HG02852 (cell line): Measurements from ENCODE around the gene DIS3L.
A peak's percentile ranks its signal among the peaks of the same experiment; 100 is the strongest.
"Not testable (repeated sequence)": the region's sequence is repeated elsewhere in the genome, so short reads cannot be mapped to it uniquely, and the experiment has no call there.

Experiments used
- ATAC-seq: cut with Tn5 transposase; IDR thresholded peaks from one replicate; pipeline ENCODE4 v1.9.1; 2021; ENCODE audit warnings: mild to moderate bottlenecking, moderate library complexity; ENCODE audit not compliant: unreplicated experiment

The DIS3L gene

GRCh38 chr15:66293419-66294156 is at the start of gene DIS3L:
TSS of gene DIS3L (plus strand) at chr15:66293568. CDS start at chr15:66293597, 29 bp downstream.
- peak; percentile 69 for ATAC-seq

DNA sequence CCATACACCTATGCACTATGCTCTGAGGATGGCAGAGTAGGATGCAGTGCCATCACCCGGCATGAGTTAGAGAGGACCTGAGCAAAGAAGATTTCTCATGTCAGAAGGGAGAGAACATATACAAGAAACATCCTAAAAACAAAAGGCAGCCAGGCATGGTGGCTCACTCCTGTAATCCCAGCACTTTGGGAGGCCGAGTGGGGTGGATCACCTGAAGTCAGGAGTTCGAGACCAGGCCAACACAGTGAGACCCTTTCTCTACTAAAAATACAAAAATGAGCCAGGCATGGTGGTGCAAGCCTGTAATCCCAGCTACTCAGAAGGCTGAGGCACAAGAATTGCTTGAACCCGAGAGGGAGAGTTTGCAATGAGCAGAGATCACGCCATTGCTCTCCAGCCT is 47.5 kb upstream of the DIS3L start:
- ATAC-seq, result not testable (repeated sequence)

- no peak for ATAC-seq
Observed at GRCh38 chr15:66246937-66247336, 46.4 kb upstream of the DIS3L start.

DNA sequence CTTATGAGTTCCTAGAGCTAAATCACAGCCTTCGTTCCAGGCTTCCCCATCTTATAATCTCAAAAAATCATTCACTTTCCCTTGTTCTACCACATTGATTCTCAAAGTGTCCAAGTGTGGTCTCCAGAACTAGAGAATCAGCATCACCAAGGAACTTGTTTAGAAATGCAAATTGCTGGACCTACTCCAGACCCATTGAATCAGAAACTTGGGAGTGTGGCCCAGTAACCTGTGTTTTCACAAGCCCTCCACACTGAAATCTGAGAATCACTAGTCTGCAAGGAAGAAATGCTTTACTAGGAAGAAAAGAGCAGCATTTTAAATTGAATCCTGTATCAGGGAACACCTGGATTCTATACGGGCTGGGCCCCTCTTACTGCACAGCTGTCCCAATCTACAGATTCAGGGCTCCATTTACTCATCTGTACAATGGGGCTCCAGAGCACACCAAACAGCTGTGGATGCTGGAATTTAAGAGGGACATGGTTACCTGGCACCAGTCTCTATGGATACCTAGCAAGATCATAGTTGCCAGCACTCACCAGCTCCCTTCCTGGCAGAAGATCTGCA is 43.7 kb upstream of the DIS3L start:
- no peak for ATAC-seq

DNA sequence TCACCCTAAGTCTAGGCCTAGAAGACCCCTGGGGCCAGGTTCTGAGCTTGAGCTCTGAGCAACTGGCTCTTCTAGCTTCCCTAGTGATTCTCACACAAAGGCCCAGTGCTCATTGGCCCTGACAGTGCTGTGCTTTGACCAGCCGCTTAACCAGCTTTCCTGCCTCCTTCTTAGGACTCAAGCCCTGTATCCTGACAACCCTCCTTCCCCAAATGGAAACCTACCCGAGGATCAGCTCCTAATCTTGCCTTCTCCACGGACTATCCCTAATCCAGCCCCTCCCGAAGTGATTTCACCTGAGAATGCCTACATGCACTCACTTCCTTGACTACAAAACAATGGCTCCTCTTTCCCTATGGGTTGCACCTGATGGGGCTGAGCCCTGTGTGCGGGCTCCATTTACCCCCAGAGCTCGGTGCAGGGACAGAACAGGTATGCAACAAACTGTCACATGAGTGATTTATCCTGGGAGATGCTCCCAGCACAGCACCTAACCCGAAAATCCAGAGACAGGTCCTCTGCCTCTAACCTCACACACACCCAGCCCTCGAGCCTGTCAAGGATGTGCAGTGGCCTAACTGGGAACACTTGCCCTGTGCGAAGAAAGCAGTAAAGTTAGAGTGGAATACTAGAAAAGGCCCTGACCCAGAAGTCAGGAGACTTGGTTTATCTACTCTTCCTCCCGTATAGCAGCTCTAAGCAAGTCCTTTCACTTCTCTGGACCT is 42.1 kb upstream of the DIS3L start:
- no peak for ATAC-seq

GRCh38 chr15:66251790-66252684 is 41.3 kb upstream of the DIS3L start:
- no peak for ATAC-seq

- ATAC-seq, result no peak
Observed at GRCh38 chr15:66252685-66253417, 40.5 kb upstream of the DIS3L start.

GRCh38 chr15:66253418-66254088 is 39.8 kb upstream of the DIS3L start, which contains the start of gene MEGF11:
TSS of gene MEGF11 (minus strand) at chr15:66253750. CDS start at chr15:66128403, 125,347 bp downstream.
- ATAC-seq, result no peak

DNA sequence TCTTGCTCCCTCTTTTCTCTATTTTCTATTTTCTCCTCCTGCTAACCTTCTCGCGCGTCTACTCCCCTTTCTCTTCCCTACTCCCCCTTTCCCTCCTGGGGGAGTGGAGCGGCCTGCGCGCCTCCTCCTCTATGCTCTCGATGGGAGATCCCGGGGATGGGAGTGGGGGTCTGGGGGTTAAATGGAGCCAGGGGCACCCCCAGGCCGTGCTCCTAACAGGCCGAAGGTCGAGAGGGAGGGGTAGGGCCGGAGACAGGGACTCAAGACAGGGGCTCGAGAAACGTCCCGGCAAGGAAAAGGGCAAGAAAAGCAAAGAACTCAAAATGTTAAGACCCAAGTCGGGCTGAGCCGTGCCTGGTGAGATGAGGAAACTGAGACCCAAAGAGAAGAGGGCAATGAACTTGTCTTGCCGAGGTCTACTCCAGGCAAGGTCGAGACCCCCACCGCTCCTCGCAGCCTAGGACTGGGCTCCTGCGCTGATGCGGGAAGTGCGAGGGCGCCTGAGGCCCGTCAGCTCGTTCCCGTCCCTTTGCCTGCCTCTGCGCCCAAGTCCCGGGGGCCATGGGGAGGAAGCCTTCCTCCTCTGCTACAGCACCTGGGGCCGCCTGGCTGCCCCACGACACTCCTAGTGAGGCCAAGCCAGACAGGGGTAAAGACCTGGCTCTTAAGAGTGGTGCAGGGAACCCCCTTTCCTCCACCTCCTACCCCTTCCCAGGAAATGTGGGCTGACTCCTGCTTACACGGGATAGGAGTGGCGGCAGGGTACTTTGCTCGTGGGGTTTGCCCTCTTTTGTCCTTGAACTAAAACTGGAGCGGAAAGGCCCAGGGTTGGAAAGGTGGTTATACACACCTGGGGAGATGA is 39.0 kb upstream of the DIS3L start:
- no peak for ATAC-seq

DNA sequence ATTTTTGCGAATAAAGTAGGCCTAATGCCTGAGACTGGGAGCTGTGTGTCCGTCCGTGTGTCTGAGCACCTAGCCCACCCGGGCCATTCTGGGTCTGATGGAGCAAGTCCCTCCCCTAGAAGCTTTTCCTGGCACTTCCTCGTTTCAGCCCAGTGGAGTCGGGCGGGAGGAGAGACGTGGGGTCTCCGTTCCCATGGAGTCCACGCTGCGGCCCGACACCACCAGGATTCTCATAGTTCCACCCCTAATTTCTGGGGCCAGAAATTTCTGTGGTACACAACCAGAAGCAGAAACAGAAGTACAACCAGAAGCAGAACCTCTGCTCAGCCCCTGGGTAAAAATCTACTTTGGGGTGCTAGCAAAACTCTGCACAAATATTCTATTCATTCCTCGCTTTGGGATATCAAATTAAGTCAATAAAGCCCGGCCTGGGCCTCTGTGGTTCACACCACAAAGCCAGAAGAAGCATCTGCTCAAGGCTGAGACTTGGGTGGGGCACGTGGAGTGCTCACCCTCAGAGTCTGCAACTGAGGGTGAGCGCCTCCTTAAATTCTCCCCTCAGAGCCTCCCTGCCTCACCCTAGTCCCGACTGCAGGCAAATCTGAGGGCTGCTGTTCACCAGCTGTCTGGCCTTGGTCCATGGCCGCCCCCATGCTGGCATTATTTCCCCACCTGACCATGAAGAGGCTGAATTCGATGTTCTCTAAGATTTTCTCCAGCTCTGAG is 38.3 kb upstream of the DIS3L start:
- ATAC-seq, result no peak

- ATAC-seq, result no peak
Observed at GRCh38 chr15:66256692-66257091, 36.7 kb upstream of the DIS3L start.

DNA sequence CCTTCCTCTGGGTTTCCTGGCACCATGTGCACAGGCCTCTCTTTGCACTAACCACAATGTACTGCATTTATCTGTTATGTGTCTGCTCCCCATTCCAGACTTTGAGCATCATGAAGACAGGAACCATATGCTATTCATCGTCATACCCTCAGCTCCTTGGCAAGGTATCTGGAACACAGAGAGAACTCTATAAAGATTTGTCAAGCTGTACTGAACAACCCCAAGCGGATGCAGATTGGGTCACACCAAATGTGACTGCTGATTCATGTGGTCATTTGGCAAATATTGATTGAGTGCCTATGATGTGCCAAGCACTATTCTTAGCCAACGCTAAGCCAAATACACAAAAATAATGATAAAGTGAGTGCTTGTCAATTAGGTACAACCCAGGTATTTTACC is 32.3 kb upstream of the DIS3L start:
- ATAC-seq, result no peak

DNA sequence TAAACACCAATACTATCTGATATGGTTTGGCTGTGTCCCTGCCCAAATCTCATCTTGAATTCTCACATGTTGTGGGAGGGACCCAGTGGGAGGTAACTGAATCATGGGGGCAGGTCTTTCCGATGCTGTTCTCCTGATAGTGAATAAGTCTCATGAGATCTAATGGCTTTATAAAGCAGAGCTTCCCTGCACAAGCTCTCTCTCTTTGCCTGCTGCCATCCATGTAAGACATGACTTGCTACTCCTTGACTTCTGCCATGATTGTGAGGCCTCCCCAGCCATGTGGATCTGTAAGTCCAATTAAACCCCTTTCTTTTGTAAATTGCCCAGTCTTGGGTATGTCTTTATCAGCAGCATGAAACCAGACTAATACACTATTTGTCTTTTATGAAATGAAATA is 30.5 kb upstream of the DIS3L start:
- not testable (repeated sequence) for ATAC-seq

- ATAC-seq, result no peak
Observed at GRCh38 chr15:66264859-66265513, 28.4 kb upstream of the DIS3L start.

GRCh38 chr15:66269326-66270090 is 23.9 kb upstream of the DIS3L start:
- no peak for ATAC-seq

GRCh38 chr15:66270932-66271331 is 22.4 kb upstream of the DIS3L start:
- no peak for ATAC-seq

DNA sequence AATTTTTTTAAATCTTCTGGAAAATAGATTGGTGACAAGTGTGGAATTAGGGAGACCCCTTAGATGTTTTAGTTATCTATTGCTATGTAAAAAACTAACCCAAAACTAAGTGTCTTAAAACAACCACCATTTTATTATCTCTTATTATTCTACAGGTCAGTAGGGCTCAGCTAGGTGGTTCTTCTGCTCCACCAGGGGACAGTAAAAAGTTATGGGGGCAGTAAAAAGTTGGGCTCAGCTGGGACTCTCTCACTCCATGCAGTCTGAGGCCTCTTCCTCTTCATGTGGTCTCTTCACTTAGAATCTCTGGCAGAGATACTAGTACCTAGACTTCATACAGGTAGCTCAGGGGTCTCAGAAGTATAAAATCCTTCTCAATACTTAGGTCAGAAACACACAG is 18.0 kb upstream of the DIS3L start:
- no peak for ATAC-seq
